ENCODE measurements around the gene KRT26. TPM values are rescaled to one million over a fixed set of nuclear protein-coding genes. Genes with fewer than 3 reads are reported as not detected.

KRT26 gene
- total and polyA plus RNA-seq, 2 of the 8 experiments (the other 6 are each of a cell fraction or from before 2014, with no cell fraction given): not detected

- TF ChIP-seq EGR1 (IDR thresholded peaks at IDR 0.05; ENCODE audit: borderline replicate concordance, low read depth, low read length): no peak
Measured at GRCh38 chr17:40777459-40777858, 5.5 kb upstream of the KRT26 start (continued).
